ENCODE data around the gene SMARCAL1. TPM values are rescaled to one million over a fixed set of nuclear protein-coding genes. Genes with fewer than 3 reads are reported as not detected.

The SMARCAL1 gene
- total RNA-seq, 1 donor from 2014 or later, result 23.5 TPM

DNA sequence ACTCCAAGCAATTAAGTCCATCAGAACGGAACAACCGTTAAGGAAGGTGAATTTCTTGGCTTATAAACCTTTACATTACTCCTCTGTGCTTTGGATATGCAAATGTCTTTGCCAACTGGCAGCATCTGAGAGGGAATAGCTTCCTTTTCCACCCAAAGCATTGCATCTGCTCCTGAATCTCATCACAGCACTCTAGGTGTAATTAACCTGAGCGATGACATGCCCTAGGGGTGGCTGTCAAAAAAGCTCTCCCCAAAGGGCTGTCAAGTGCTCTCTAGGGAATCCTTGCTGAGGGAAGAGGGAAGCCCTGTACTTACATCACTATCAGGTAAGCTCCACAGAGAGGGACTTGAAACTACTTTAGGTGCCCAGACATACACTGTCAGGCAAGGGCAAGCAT is 5.5 kb upstream of the SMARCAL1 start:
- H3K4me3 ChIP-seq (ENCODE audit: low read depth, low read length), result no peak overlapping the region
- TF ChIP-seq, protein P1, sequence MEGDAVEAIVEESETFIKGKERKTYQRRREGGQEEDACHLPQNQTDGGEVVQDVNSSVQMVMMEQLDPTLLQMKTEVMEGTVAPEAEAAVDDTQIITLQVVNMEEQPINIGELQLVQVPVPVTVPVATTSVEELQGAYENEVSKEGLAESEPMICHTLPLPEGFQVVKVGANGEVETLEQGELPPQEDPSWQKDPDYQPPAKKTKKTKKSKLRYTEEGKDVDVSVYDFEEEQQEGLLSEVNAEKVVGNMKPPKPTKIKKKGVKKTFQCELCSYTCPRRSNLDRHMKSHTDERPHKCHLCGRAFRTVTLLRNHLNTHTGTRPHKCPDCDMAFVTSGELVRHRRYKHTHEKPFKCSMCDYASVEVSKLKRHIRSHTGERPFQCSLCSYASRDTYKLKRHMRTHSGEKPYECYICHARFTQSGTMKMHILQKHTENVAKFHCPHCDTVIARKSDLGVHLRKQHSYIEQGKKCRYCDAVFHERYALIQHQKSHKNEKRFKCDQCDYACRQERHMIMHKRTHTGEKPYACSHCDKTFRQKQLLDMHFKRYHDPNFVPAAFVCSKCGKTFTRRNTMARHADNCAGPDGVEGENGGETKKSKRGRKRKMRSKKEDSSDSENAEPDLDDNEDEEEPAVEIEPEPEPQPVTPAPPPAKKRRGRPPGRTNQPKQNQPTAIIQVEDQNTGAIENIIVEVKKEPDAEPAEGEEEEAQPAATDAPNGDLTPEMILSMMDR (conservative IDR thresholded peaks at IDR 0.05; ENCODE audit: low read depth, low read length), result no peak
- DNase-seq (ENCODE audit: low read depth), result no peak

DNA sequence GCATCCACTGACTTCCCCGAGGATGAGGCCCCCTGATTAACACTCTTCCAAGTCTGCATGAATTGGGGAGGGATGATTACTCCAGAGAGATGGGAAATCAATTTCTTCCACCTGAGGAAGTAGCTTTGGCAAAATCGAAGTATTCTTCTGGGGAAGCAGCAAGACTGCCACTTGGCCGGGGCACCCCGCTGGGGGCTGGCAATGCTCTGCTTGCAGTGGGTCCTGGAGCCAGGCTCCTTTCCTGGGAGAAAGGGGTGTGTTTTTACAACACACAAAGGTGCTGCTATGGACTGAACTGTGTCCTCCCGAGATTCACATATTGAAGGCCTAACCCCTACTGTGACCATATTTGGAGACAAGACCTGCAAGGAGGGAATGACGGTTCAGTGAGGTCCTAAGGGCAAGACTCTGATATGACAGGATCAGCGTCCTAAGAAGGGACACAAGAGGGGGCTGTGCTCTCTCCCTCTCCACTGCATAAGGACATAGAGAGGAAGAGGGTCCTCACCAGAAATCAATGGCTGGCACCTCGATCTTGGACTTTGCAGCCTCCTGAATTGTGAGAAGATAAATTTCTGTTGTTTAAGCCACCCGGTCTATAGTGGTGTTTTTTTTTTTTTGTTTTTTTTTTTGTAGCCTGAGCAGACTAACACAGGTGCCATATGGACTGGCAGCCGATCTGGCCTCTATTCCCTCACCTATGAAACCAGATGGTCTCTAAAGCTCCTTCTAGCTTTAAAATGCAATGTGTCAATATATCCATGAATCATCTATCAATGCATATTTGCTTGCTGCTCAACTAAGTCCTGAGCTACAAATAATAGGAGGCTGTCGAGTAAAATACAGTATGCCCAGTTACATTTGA is 3.6 kb upstream of the SMARCAL1 start:
- TF ChIP-seq, protein P1 (conservative IDR thresholded peaks at IDR 0.05; ENCODE audit: low read depth, low read length), result no peak
- DNase-seq (ENCODE audit: low read depth), result no peak

DNA sequence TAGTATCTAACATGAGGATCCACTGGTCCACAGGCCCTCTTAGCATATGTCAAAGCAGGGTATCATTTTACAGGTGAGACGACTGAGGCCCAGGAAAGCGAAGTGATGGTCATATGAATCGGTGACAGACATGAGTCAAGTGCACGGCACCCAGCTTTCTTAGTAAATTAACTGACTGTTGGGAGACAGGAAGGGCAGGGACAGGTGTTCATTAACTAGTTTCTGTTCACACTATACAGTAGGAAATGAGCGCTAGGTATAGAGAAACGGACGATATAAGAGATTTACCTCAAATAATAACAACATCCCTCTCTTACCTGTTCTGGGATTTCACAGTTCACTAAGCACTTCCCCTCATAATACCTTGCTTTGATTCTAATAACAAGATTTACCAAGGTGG is 1.7 kb upstream of the SMARCAL1 start:
- TF ChIP-seq, protein P1 (conservative IDR thresholded peaks at IDR 0.05; ENCODE audit: low read depth, low read length), result no peak
- no peak for DNase-seq (ENCODE audit: low read depth)
- H3K4me3 ChIP-seq (ENCODE audit: low read depth, low read length), result no peak overlapping the region

More for the DNA sequence above, 3.6 kb upstream of the SMARCAL1 start:
- H3K4me3 ChIP-seq (ENCODE audit: low read depth, low read length), result no peak overlapping the region

DNA sequence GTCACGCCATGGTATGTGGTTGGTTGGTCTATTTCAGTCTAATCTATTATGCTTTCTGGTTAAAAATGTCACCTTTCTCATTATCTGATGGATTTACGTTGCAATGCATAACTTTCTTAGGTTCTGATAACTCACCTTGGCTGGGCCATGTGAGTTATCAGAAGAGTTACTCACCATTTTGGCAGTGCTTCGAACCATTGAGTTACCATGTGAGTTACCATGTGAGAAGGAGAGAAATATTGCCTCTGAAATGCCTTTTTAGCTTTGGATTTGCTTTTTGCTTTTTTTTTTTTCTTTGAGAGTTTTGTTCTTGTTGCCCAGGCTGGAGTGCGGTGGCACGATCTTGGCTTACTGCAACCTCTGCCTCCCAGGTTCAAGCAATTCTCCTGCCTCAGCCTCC is 1.6 kb downstream of the SMARCAL1 start:
- no peak overlapping the region for H3K4me3 ChIP-seq (ENCODE audit: low read depth, low read length)
- no peak for DNase-seq (ENCODE audit: low read depth)
- TF ChIP-seq, protein P1 (conservative IDR thresholded peaks at IDR 0.05; ENCODE audit: low read depth, low read length), result no peak

DNA sequence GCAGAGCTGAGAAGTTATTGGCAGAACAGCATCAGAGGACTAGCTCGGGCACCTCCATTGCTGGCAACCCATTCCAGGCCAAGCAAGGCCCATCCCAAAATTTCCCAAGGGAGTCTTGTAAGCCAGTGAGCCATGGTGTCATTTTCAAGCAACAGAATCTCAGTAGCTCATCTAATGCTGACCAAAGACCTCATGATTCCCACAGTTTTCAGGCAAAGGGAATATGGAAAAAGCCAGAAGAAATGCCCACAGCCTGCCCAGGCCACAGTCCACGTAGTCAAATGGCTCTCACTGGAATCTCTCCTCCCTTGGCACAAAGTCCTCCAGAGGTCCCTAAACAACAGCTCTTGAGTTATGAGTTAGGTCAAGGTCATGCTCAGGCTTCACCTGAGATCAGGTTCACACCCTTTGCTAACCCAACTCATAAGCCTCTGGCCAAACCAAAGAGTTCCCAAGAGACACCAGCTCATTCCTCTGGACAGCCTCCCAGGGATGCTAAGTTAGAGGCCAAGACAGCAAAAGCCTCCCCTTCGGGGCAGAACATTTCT is 2.6 kb downstream of the SMARCAL1 start:
- no peak for DNase-seq (ENCODE audit: low read depth)
- TF ChIP-seq, protein P1 (conservative IDR thresholded peaks at IDR 0.05; ENCODE audit: low read depth, low read length), result no peak
- no peak overlapping the region for H3K4me3 ChIP-seq (ENCODE audit: low read depth, low read length)

DNA sequence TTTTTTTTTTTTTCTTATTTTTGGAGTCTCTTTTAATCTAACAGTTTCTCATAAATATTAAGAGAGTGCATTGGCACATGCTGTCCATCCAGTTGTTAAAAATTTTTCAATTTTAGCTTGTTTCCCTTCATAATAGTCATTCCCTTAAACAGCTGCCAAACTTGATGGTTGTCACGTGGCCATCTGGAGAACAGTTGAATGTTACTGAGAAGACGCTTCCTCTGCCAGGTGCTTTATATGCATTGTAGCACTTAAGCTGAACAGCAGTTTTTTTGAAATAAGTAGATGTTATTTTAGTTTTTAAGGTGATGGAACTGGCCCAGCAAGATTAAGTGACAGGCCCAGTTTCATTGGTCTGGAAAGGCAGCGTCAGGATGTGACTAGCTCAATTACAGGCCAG is 3.3 kb downstream of the SMARCAL1 start:
- TF ChIP-seq, protein P1 (conservative IDR thresholded peaks at IDR 0.05; ENCODE audit: low read depth, low read length), result no peak
- DNase-seq (ENCODE audit: low read depth), result no peak
- no peak overlapping the region for H3K4me3 ChIP-seq (ENCODE audit: low read depth, low read length)
